ENCODE results near the gene CHD2.
"Not testable (repeated sequence)": the region's sequence is repeated elsewhere in the genome, so short reads cannot be mapped to it uniquely, and the experiment has no call there.

CHD2 gene

GRCh38 chr15:93060336-93061248, 160.5 kb downstream of the CHD2 start:
- Histone ChIP-seq H3K27ac (ENCODE audit: low read depth, low read length) (no peak overlapping the region), H3K9ac (ENCODE audit: low read depth in 1 of 2, low read length in 2 of 2) (no peak overlapping the region), H3K36me3 (ENCODE audit: control insufficient read depth in 1 of 2, insufficient read depth in 2 of 2, low read length in 2 of 2) (no peaks in the 10 kb centered on the region), H3K4me3 (ENCODE audit: low read depth in 1 of 2, low read length in 2 of 2) (no peak overlapping the region), H3K4me1 (ENCODE audit: control insufficient read depth in 1 of 2, insufficient read depth in 2 of 2, low read length in 2 of 2) (peaks cover 0 to 8% of the 10 kb centered on the region in 2 donors), H3K27me3 (ENCODE audit: control insufficient read depth in 1 of 2, insufficient read depth in 2 of 2, low read length in 2 of 2) (peaks cover 7 to 11% of the 10 kb centered on the region in 2 donors), H3K9me3 (ENCODE audit: control insufficient read depth in 1 of 2, low read length in 2 of 2) (no peaks in the 10 kb centered on the region)

GRCh38 chr15:93062628-93063261, 162.6 kb downstream of the CHD2 start:
- H3K9me3 ChIP-seq (ENCODE audit: control insufficient read depth in 1 of 2, low read length in 2 of 2); H3K4me3 ChIP-seq (ENCODE audit: low read depth in 1 of 2, low read length in 2 of 2); H3K36me3 ChIP-seq (ENCODE audit: control insufficient read depth in 1 of 2, insufficient read depth in 2 of 2, low read length in 2 of 2); H3K4me1 ChIP-seq (ENCODE audit: control insufficient read depth in 1 of 2, insufficient read depth in 2 of 2, low read length in 2 of 2); H3K27ac ChIP-seq (ENCODE audit: low read depth, low read length); H3K9ac ChIP-seq (ENCODE audit: low read depth in 1 of 2, low read length in 2 of 2): not testable (repeated sequence)
- H3K27me3 ChIP-seq (ENCODE audit: control insufficient read depth in 1 of 2, insufficient read depth in 2 of 2, low read length in 2 of 2) = peaks cover 7 to 11% of the 10 kb centered on the region in 2 donors

- Histone ChIP-seq H3K9ac (ENCODE audit: low read depth in 1 of 2, low read length in 2 of 2) (no peak overlapping the region), H3K4me1 (ENCODE audit: control insufficient read depth in 1 of 2, insufficient read depth in 2 of 2, low read length in 2 of 2) (peaks cover 0 to 8% of the 10 kb centered on the region in 2 donors)
Measured at GRCh38 chr15:93063262-93063671, 163.1 kb downstream of the CHD2 start.

GRCh38 chr15:93063796-93064690, 163.9 kb downstream of the CHD2 start:
- Histone ChIP-seq H3K36me3 (ENCODE audit: control insufficient read depth in 1 of 2, insufficient read depth in 2 of 2, low read length in 2 of 2) (no peaks in the 10 kb centered on the region), H3K9ac (ENCODE audit: low read depth in 1 of 2, low read length in 2 of 2) (no peak overlapping the region), H3K4me3 (ENCODE audit: low read depth in 1 of 2, low read length in 2 of 2) (no peak overlapping the region), H3K27me3 (ENCODE audit: control insufficient read depth in 1 of 2, insufficient read depth in 2 of 2, low read length in 2 of 2) (peaks cover 7 to 11% of the 10 kb centered on the region in 2 donors), H3K4me1 (ENCODE audit: control insufficient read depth in 1 of 2, insufficient read depth in 2 of 2, low read length in 2 of 2) (peaks cover 0 to 8% of the 10 kb centered on the region in 2 donors), H3K27ac (ENCODE audit: low read depth, low read length) (no peak overlapping the region), H3K9me3 (ENCODE audit: control insufficient read depth in 1 of 2, low read length in 2 of 2) (no peaks in the 10 kb centered on the region)

More at GRCh38 chr15:93063262-93063671, 163.1 kb downstream of the CHD2 start:
- Histone ChIP-seq H3K4me3 (ENCODE audit: low read depth in 1 of 2, low read length in 2 of 2) (no peak overlapping the region), H3K27me3 (ENCODE audit: control insufficient read depth in 1 of 2, insufficient read depth in 2 of 2, low read length in 2 of 2) (peaks cover 7 to 11% of the 10 kb centered on the region in 2 donors), H3K36me3 (ENCODE audit: control insufficient read depth in 1 of 2, insufficient read depth in 2 of 2, low read length in 2 of 2) (no peaks in the 10 kb centered on the region), H3K27ac (ENCODE audit: low read depth, low read length) (no peak overlapping the region), H3K9me3 (ENCODE audit: control insufficient read depth in 1 of 2, low read length in 2 of 2) (no peaks in the 10 kb centered on the region)

- Histone ChIP-seq H3K27ac (ENCODE audit: low read depth, low read length) (no peak overlapping the region), H3K27me3 (ENCODE audit: control insufficient read depth in 1 of 2, insufficient read depth in 2 of 2, low read length in 2 of 2) (peaks cover 9 to 11% of the 10 kb centered on the region in 2 donors), H3K9me3 (ENCODE audit: control insufficient read depth in 1 of 2, low read length in 2 of 2) (no peaks in the 10 kb centered on the region), H3K9ac (ENCODE audit: low read depth in 1 of 2, low read length in 2 of 2) (no peak overlapping the region), H3K4me1 (ENCODE audit: control insufficient read depth in 1 of 2, insufficient read depth in 2 of 2, low read length in 2 of 2) (peaks cover 0 to 8% of the 10 kb centered on the region in 2 donors), H3K4me3 (ENCODE audit: low read depth in 1 of 2, low read length in 2 of 2) (no peak overlapping the region), H3K36me3 (ENCODE audit: control insufficient read depth in 1 of 2, insufficient read depth in 2 of 2, low read length in 2 of 2) (no peaks in the 10 kb centered on the region)
Measured at GRCh38 chr15:93065641-93066045, 165.5 kb downstream of the CHD2 start.

GRCh38 chr15:93066224-93066681, 166.1 kb downstream of the CHD2 start:
- Histone ChIP-seq H3K9ac (ENCODE audit: low read depth in 1 of 2, low read length in 2 of 2) (no peak overlapping the region), H3K4me3 (ENCODE audit: low read depth in 1 of 2, low read length in 2 of 2) (no peak overlapping the region), H3K9me3 (ENCODE audit: control insufficient read depth in 1 of 2, low read length in 2 of 2) (no peaks in the 10 kb centered on the region), H3K4me1 (ENCODE audit: control insufficient read depth in 1 of 2, insufficient read depth in 2 of 2, low read length in 2 of 2) (peaks cover 0 to 6% of the 10 kb centered on the region in 2 donors), H3K36me3 (ENCODE audit: control insufficient read depth in 1 of 2, insufficient read depth in 2 of 2, low read length in 2 of 2) (no peaks in the 10 kb centered on the region), H3K27me3 (ENCODE audit: control insufficient read depth in 1 of 2, insufficient read depth in 2 of 2, low read length in 2 of 2) (peaks cover 13 to 15% of the 10 kb centered on the region in 2 donors), H3K27ac (ENCODE audit: low read depth, low read length) (no peak overlapping the region)

GRCh38 chr15:93066834-93067648, 166.9 kb downstream of the CHD2 start:
- Histone ChIP-seq H3K4me1 (ENCODE audit: control insufficient read depth in 1 of 2, insufficient read depth in 2 of 2, low read length in 2 of 2) (peaks cover 0 to 3% of the 10 kb centered on the region in 2 donors), H3K4me3 (ENCODE audit: low read depth in 1 of 2, low read length in 2 of 2) (no peak overlapping the region)

GRCh38 chr15:93067649-93068085, 167.5 kb downstream of the CHD2 start:
- Histone ChIP-seq H3K9me3 (ENCODE audit: control insufficient read depth in 1 of 2, low read length in 2 of 2) (no peaks in the 10 kb centered on the region), H3K4me1 (ENCODE audit: control insufficient read depth in 1 of 2, insufficient read depth in 2 of 2, low read length in 2 of 2) (peaks cover 0 to 3% of the 10 kb centered on the region in 2 donors), H3K27me3 (ENCODE audit: control insufficient read depth in 1 of 2, insufficient read depth in 2 of 2, low read length in 2 of 2) (peaks cover 26 to 28% of the 10 kb centered on the region in 2 donors), H3K36me3 (ENCODE audit: control insufficient read depth in 1 of 2, insufficient read depth in 2 of 2, low read length in 2 of 2) (no peaks in the 10 kb centered on the region), H3K27ac (ENCODE audit: low read depth, low read length) (no peak overlapping the region), H3K4me3 (ENCODE audit: low read depth in 1 of 2, low read length in 2 of 2) (no peak overlapping the region), H3K9ac (ENCODE audit: low read depth in 1 of 2, low read length in 2 of 2) (no peak overlapping the region)

More at GRCh38 chr15:93066834-93067648, 166.9 kb downstream of the CHD2 start:
- Histone ChIP-seq H3K27me3 (ENCODE audit: control insufficient read depth in 1 of 2, insufficient read depth in 2 of 2, low read length in 2 of 2) (peaks cover 20 to 23% of the 10 kb centered on the region in 2 donors), H3K9me3 (ENCODE audit: control insufficient read depth in 1 of 2, low read length in 2 of 2) (no peaks in the 10 kb centered on the region), H3K36me3 (ENCODE audit: control insufficient read depth in 1 of 2, insufficient read depth in 2 of 2, low read length in 2 of 2) (no peaks in the 10 kb centered on the region), H3K27ac (ENCODE audit: low read depth, low read length) (no peak overlapping the region), H3K9ac (ENCODE audit: low read depth in 1 of 2, low read length in 2 of 2) (no peak overlapping the region)

GRCh38 chr15:93068581-93069199, 168.6 kb downstream of the CHD2 start:
- Histone ChIP-seq H3K4me1 (ENCODE audit: control insufficient read depth in 1 of 2, insufficient read depth in 2 of 2, low read length in 2 of 2) (no peaks in the 10 kb centered on the region), H3K27ac (ENCODE audit: low read depth, low read length) (no peak overlapping the region), H3K4me3 (ENCODE audit: low read depth in 1 of 2, low read length in 2 of 2) (no peak overlapping the region), H3K9ac (ENCODE audit: low read depth in 1 of 2, low read length in 2 of 2) (no peak overlapping the region), H3K36me3 (ENCODE audit: control insufficient read depth in 1 of 2, insufficient read depth in 2 of 2, low read length in 2 of 2) (no peaks in the 10 kb centered on the region), H3K27me3 (ENCODE audit: control insufficient read depth in 1 of 2, insufficient read depth in 2 of 2, low read length in 2 of 2) (peaks cover 27 to 33% of the 10 kb centered on the region in 2 donors), H3K9me3 (ENCODE audit: control insufficient read depth in 1 of 2, low read length in 2 of 2) (no peaks in the 10 kb centered on the region)
